Activated naive CD4-positive, alpha-beta T cell treated with anti-CD3 and anti-CD28 coated beads, Interleukin-2, amount 10 ng/mL, durations not matched to agents 7 days and 5 days (primary cell): ENCODE data around the gene ZNF878.

Source experiments
- CTCF ChIA-PET: fragments of 350-600 bp; sonication (Branson Sonifier 250); formaldehyde crosslinking; loops from one replicate; lab custom pipeline; 2021; ENCODE audit warnings: antibody characterized with exemption; lab: Charles Lee
- DNase-seq: peaks from one replicate; pipeline ENCODE4 v3.0.0-alpha.2; 2020
- H3K27ac Mint-ChIP-seq: one replicate; pipeline ENCODE4 v1.8.0; 2021; ENCODE audit warnings: mild to moderate bottlenecking, moderate library complexity, mixed read lengths
- H3K27me3 Mint-ChIP-seq: one replicate; pipeline ENCODE4 v1.8.0; 2021; ENCODE audit warnings: mild to moderate bottlenecking, mixed read lengths
- H3K36me3 Mint-ChIP-seq: one replicate; pipeline ENCODE4 v1.8.0; 2021; ENCODE audit warnings: mixed read lengths
- H3K4me1 Mint-ChIP-seq: one replicate; pipeline ENCODE4 v1.8.0; 2021; ENCODE audit warnings: mixed read lengths
- H3K4me3 Mint-ChIP-seq: one replicate; pipeline ENCODE4 v1.8.0; 2021; ENCODE audit warnings: mild to moderate bottlenecking, moderate library complexity, mixed read lengths
- H3K9me3 Mint-ChIP-seq: one replicate; pipeline ENCODE4 v1.8.0; 2021; ENCODE audit warnings: mixed read lengths

The ZNF878 gene

DNA sequence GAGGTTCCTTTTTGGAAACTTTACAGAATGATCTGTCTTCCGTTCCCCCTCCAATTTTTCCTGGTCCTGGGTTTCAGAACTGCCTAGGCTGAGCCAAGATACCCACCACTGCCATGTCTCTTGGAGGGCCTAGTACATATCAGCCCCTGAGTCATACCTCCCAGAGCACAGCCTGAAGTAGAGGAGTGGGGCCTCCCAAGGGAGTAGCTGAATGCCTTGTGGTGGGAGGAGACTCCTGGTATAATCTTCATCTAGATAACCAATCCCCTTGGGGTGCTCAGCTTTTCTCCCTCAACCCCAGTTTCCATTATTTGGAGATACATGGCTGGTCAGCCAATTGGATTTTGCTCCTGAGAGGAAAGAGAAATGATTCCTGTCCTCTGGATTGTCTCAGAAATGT is 57.6 kb downstream of the ZNF878 start:
- Mint-ChIP-seq H3K27ac (no peak overlapping the region), H3K4me3 (no peak overlapping the region)
- CTCF ChIA-PET: no interaction called here

More for the DNA sequence above, 57.6 kb downstream of the ZNF878 start:
- Mint-ChIP-seq H3K4me1 (peaks cover 23% of the 10 kb centered on the region), H3K36me3 (peaks cover 61% of the 10 kb centered on the region), H3K27me3 (no peaks in the 10 kb centered on the region), H3K9me3 (peaks cover 23% of the 10 kb centered on the region)
- no peak for DNase-seq
